ENCODE results near the gene USP10.
A peak's percentile ranks its signal among the peaks of the same experiment; 100 is the strongest.

The USP10 gene

DNA sequence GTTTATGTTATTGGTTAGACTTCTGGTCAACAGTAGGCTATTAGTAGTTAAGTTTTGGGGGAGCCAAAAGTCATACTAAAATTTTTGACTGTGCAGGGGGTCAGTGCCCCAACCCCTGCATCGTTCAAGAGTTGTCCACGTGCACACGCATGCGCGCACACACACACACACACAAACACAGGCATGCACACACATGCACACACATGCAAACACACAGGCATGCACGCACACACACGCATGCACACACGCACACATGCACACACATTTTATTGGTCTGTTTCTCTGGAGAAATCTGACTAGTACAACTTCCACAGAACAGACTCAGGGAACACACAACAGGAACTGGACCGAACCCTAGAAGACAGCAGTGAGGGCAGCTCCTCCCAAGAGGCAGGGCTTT, 24.4 kb upstream of the USP10 start:
- no peaks in the 10 kb centered on the region for H3K9me3 ChIP-seq (ENCODE audit: control insufficient read depth, insufficient read depth, low read length)
- DNase-seq (ENCODE audit: low read depth, low spot score) = no peak
- no peaks in the 10 kb centered on the region for H3K36me3 ChIP-seq (ENCODE audit: control insufficient read depth, insufficient read depth, low read length)
- H3K4me3 ChIP-seq (ENCODE audit: low read length) = no peak overlapping the region
- no CpG with 5 or more reads among the region's 9 CpGs for WGBS (ENCODE audit: insufficient coverage, insufficient read length)
- no peak overlapping the region for H3K27ac ChIP-seq (ENCODE audit: low read length)
- H3K27me3 ChIP-seq (ENCODE audit: control insufficient read depth, insufficient read depth, low read length) = no peaks in the 10 kb centered on the region
- H3K4me1 ChIP-seq (ENCODE audit: control insufficient read depth, insufficient read depth, low read length) = no peaks in the 10 kb centered on the region

DNA sequence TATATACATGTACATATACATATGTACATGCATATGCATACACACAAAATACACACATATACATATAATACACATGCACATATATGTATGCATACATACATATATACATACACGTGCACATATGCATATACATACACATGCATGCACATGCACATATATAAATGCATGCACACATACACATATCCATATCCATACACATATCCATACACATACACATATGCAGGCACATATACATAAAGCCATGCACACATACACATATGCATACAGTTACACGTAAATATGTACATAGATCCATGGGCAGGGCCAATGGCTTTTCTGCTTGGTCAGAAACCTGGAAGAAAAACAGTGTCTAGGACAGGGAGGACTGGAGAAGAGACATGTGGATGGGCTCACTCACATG, 23.9 kb upstream of the USP10 start:
- no peaks in the 10 kb centered on the region for H3K36me3 ChIP-seq (ENCODE audit: control insufficient read depth, insufficient read depth, low read length)
- no peaks in the 10 kb centered on the region for H3K27me3 ChIP-seq (ENCODE audit: control insufficient read depth, insufficient read depth, low read length)
- H3K9me3 ChIP-seq (ENCODE audit: control insufficient read depth, insufficient read depth, low read length) = no peaks in the 10 kb centered on the region
- no peak overlapping the region for H3K27ac ChIP-seq (ENCODE audit: low read length)
- no CpG with 5 or more reads among the region's 2 CpGs for WGBS (ENCODE audit: insufficient coverage, insufficient read length)
- no peak for DNase-seq (ENCODE audit: low read depth, low spot score)
- H3K4me1 ChIP-seq (ENCODE audit: control insufficient read depth, insufficient read depth, low read length) = no peaks in the 10 kb centered on the region
- no peak overlapping the region for H3K4me3 ChIP-seq (ENCODE audit: low read length)

DNA sequence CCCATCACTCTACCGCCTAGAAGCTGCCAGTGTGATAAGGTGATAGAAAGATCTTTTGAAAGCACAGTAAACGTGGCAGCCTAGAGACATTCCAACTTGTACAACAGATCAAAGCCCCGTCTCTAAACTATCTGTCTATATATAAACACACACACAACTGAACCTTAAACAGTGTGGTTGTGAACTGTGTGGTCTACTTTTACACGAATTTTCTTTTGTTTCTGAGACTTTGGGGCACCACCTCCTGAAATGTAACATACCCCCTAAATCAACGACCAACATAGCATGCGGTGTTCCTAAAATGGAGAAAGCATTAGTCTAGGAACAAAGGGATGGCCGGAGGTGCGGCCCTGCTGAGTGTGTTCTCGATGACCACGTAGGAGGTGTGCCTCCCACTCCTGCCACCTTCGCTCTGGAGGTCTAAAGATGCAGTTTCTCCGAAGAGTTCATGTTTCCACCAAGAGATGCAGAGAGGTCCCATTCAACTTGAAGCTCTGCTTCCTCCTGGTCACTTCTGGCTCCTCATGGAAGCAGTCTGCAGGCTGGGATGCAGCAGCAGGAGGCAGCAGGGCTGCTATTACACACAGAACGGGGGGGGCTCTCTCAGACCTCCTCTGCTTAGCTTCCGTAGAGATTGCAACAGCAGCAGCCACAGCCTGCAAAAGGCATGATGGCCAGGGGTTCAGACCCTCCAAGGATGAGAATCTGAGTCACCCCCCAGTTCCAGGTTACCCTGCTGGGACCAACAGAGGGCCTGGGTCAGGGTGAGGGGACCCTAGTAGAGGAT, 22.6 kb upstream of the USP10 start:
- no CpG with 5 or more reads among the region's 14 CpGs for WGBS (ENCODE audit: insufficient coverage, insufficient read length)
- H3K9me3 ChIP-seq (ENCODE audit: control insufficient read depth, insufficient read depth, low read length) = no peaks in the 10 kb centered on the region
- no peak for DNase-seq (ENCODE audit: low read depth, low spot score)
- no peak overlapping the region for H3K4me3 ChIP-seq (ENCODE audit: low read length)
- H3K36me3 ChIP-seq (ENCODE audit: control insufficient read depth, insufficient read depth, low read length) = no peaks in the 10 kb centered on the region
- H3K27ac ChIP-seq (ENCODE audit: low read length) = no peak overlapping the region
- no peaks in the 10 kb centered on the region for H3K4me1 ChIP-seq (ENCODE audit: control insufficient read depth, insufficient read depth, low read length)
- H3K27me3 ChIP-seq (ENCODE audit: control insufficient read depth, insufficient read depth, low read length) = no peaks in the 10 kb centered on the region

DNA sequence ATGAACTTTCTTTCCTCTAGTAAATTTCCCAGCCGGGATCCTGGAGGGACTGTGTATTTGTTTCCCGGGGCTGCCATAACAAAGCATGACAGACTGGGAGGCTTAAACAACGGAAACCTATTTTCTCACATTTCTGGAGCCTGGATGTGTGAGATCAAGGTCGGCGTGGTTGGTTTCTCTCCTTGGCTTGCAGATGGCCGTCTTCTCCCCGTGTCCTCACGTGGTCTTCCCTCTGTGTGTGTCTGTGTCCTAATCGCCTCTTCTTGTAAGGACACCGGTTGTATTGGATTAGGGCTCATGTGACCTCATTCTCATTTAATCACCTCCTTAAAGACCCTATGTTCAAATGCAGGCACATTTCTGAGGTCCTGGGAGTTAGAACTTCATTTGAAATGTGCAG, 22.0 kb upstream of the USP10 start:
- Histone ChIP-seq H3K36me3 (ENCODE audit: control insufficient read depth, insufficient read depth, low read length) (no peaks in the 10 kb centered on the region), H3K9me3 (ENCODE audit: control insufficient read depth, insufficient read depth, low read length) (no peaks in the 10 kb centered on the region), H3K27ac (ENCODE audit: low read length) (no peak overlapping the region), H3K4me1 (ENCODE audit: control insufficient read depth, insufficient read depth, low read length) (no peaks in the 10 kb centered on the region), H3K27me3 (ENCODE audit: control insufficient read depth, insufficient read depth, low read length) (no peaks in the 10 kb centered on the region), H3K4me3 (ENCODE audit: low read length) (no peak overlapping the region)
- no CpG with 5 or more reads among the region's 10 CpGs for WGBS (ENCODE audit: insufficient coverage, insufficient read length)
- DNase-seq (ENCODE audit: low read depth, low spot score) = no peak

DNA sequence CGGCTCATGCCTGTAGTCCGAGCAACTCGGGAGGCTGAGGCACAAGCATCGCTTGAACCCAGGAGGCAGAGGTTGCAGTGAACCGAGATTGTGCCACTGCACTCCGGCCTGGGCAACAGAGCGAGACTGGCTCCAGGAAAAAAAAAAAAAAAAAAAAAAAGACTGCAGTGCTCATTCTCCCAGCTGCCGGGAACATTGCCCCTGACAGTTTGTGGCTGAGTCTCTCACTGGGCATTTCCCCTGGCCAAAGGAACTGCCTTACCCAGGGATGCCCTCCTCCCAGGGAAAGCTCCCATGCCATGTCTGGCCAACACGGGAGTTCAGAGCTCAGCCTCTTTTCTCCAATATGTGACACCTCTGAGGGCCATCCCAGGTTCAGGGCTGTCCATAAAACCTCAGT, 21.3 kb upstream of the USP10 start:
- Histone ChIP-seq H3K9me3 (ENCODE audit: control insufficient read depth, insufficient read depth, low read length) (no peaks in the 10 kb centered on the region), H3K27ac (ENCODE audit: low read length) (no peak overlapping the region), H3K36me3 (ENCODE audit: control insufficient read depth, insufficient read depth, low read length) (no peaks in the 10 kb centered on the region), H3K27me3 (ENCODE audit: control insufficient read depth, insufficient read depth, low read length) (no peaks in the 10 kb centered on the region), H3K4me1 (ENCODE audit: control insufficient read depth, insufficient read depth, low read length) (no peaks in the 10 kb centered on the region), H3K4me3 (ENCODE audit: low read length) (no peak overlapping the region)
- no peak for DNase-seq (ENCODE audit: low read depth, low spot score)
- no CpG with 5 or more reads among the region's 9 CpGs for WGBS (ENCODE audit: insufficient coverage, insufficient read length)

DNA sequence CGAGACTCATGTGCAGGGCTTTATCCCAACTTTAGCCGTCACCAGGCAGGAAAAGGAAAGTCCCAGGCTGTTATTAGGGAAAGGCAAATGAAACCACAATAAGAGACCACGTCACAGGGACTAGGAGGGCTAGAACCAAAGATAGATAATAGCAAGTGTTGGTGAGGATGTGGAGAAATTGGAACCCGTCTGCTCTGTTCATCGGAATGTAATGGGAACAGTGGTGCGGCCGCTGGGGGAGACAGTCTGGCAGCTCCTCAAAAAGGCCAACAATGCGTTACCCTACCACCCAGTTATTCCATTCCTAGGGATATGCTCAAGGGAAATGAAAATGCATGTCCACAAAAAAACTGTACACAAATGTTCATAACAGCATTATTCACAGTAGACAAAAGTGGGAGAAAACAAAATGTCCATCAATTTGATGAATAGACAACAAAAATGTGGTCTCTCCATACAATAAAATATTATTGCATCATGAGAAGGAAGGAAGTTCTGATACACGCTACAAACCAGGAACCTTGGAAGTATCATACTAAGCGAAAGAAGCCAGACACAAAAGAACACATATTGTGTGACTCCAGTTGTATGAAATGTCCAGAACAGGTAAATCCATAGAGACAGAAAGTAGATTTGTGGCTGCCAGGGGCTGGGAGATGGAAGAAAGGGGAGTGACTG, 19.5 kb upstream of the USP10 start:
- H3K4me3 ChIP-seq (ENCODE audit: low read length) = no peak overlapping the region
- no peaks in the 10 kb centered on the region for H3K27me3 ChIP-seq (ENCODE audit: control insufficient read depth, insufficient read depth, low read length)

DNA sequence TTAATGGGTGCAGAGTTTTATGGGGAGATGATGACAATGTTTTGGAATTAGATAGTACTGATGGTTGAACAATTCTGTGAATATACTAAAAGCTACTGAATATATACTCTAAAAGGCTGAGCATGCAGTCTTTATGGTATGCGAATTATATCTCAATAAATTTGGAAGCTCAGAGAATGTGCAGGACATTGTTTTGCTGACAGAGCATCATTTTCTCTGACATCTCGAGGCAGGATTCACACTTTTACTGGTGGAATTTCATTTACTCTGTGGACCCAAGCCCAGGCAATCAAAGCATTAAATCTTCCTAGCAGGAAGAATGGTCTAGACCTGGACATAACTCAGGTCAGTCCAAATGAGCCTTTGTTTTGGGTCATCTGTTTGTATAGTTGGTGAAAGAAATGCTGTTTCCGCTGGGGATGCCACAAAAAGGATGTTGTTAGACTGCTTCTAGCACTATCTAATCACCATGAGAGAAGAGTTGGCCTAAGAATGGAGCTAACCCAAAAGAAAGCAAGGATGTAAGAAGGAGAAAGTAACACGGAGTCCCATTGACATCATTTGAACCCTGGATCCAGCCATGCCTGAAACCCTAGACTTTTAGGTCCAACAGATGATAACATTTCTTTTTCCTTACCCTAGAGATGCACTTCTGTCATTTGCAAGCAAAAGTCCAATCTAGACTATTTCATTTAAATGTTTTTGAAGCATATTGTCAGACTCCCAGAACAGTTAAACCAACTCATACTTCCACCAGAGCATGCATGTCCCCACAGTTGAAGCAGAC, 18.8 kb upstream of the USP10 start:
- Histone ChIP-seq H3K9me3 (ENCODE audit: control insufficient read depth, insufficient read depth, low read length) (no peaks in the 10 kb centered on the region), H3K4me1 (ENCODE audit: control insufficient read depth, insufficient read depth, low read length) (peaks cover 2% of the 10 kb centered on the region; the same call in 1 of the 2 replicates), H3K27ac (ENCODE audit: low read length) (no peak overlapping the region), H3K27me3 (ENCODE audit: control insufficient read depth, insufficient read depth, low read length) (no peaks in the 10 kb centered on the region), H3K36me3 (ENCODE audit: control insufficient read depth, insufficient read depth, low read length) (no peaks in the 10 kb centered on the region), H3K4me3 (ENCODE audit: low read length) (no peak overlapping the region)
- no CpG with 5 or more reads among the region's 4 CpGs for WGBS (ENCODE audit: insufficient coverage, insufficient read length)
- DNase-seq (ENCODE audit: low read depth, low spot score) = no peak

More for the DNA sequence above, 19.5 kb upstream of the USP10 start:
- H3K9me3 ChIP-seq (ENCODE audit: control insufficient read depth, insufficient read depth, low read length) = no peaks in the 10 kb centered on the region
- no peak for DNase-seq (ENCODE audit: low read depth, low spot score)
- H3K4me1 ChIP-seq (ENCODE audit: control insufficient read depth, insufficient read depth, low read length) = peaks cover 2% of the 10 kb centered on the region; the same call in 1 of the 2 replicates
- no peaks in the 10 kb centered on the region for H3K36me3 ChIP-seq (ENCODE audit: control insufficient read depth, insufficient read depth, low read length)
- WGBS (ENCODE audit: insufficient coverage, insufficient read length) = no CpG with 5 or more reads among the region's 10 CpGs
- H3K27ac ChIP-seq (ENCODE audit: low read length) = no peak overlapping the region

DNA sequence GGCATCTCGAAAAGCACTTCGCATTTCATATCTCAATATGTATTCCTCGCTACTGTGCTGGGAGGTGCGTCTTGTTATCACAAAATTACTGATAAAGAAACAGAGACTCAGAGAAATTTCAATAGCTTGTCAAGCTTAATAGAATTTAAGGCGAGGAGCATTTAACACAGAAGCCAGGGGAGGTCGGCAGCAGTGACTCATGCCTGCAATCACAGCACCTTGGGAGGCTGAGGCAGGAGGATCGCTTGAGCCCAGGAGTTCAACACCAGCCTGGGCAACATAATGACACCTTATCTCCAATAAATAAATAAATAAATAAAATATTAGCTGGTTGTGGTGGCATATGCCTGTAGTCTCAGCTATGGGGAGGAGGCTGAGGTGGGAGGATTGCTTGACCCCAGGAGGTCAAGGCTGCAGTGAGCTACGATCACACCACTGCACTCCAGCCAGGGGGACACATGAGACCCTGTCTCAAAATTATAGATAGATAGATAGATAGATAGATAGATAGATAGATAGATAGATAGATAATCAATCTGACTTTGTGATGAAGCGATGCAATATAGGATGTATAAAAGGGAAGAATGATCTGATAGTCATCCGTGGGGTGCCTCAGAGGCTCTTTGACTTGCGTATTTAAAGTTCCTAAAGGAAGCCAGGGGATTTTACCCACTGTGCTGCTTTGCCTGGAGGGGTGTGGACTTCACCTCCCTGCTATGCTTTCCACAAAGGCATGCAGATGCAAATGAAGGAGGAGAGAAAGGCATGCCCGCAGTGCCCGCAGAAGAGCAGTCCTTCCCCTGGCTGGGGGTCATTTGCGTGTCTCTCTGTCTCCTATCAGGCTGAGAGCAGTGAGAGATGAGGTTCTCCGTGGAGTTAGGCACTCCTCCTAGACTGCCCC, 15.9 kb upstream of the USP10 start:
- Histone ChIP-seq H3K4me3 (ENCODE audit: low read length) (no peak overlapping the region), H3K27me3 (ENCODE audit: control insufficient read depth, insufficient read depth, low read length) (no peaks in the 10 kb centered on the region), H3K4me1 (ENCODE audit: control insufficient read depth, insufficient read depth, low read length) (peaks cover 2% of the 10 kb centered on the region; the same call in 1 of the 2 replicates), H3K27ac (ENCODE audit: low read length) (no peak overlapping the region), H3K36me3 (ENCODE audit: control insufficient read depth, insufficient read depth, low read length) (no peaks in the 10 kb centered on the region), H3K9me3 (ENCODE audit: control insufficient read depth, insufficient read depth, low read length) (no peaks in the 10 kb centered on the region)
- peak; percentile 22 for DNase-seq (ENCODE audit: low read depth, low spot score)
- no CpG with 5 or more reads among the region's 15 CpGs for WGBS (ENCODE audit: insufficient coverage, insufficient read length)

DNA sequence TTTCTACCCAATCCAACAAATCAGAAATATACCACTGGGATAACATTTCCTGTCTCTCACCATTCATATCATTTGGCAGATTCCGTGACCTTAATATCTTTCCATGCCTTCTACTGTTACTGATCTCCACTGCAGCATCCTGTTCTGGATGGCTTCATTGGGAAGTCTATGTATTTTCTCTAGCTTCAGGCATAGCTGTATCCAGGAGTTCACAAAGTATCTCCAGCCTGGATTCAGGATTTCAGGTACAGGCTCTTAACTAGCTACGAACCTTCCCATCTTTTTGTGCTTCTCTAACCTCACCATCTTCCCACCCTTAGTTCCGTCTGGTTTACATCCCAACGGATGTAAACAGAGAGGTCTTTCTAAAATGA, 15.2 kb upstream of the USP10 start:
- no CpG with 5 or more reads among the region's 4 CpGs for WGBS (ENCODE audit: insufficient coverage, insufficient read length)
- Histone ChIP-seq H3K27ac (ENCODE audit: low read length) (no peak overlapping the region), H3K4me1 (ENCODE audit: control insufficient read depth, insufficient read depth, low read length) (peaks cover 2% of the 10 kb centered on the region; the same call in 1 of the 2 replicates), H3K36me3 (ENCODE audit: control insufficient read depth, insufficient read depth, low read length) (no peaks in the 10 kb centered on the region), H3K9me3 (ENCODE audit: control insufficient read depth, insufficient read depth, low read length) (no peaks in the 10 kb centered on the region), H3K4me3 (ENCODE audit: low read length) (no peak overlapping the region), H3K27me3 (ENCODE audit: control insufficient read depth, insufficient read depth, low read length) (no peaks in the 10 kb centered on the region)
- no peak for DNase-seq (ENCODE audit: low read depth, low spot score)

DNA sequence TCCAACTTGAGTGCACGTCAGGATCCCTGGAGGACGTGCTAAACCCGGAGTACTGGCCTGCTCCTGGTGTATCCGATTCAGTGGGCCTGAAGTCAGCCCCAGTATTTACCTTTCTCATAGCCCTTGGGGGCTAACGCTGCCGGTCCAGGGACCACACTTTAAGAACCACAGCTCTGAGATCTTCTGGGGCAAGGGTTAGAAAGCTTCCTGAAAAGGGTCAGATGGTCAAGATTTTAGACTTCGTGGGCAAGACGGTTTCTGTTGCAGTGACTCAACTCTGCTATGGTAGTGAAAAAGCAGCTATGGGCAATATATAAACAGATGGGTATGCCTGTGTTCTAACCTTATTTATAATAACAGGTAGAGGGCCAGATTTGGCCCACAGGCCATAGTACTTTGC, 14.6 kb upstream of the USP10 start:
- no CpG with 5 or more reads among the region's 8 CpGs for WGBS (ENCODE audit: insufficient coverage, insufficient read length)
- Histone ChIP-seq H3K9me3 (ENCODE audit: control insufficient read depth, insufficient read depth, low read length) (no peaks in the 10 kb centered on the region), H3K27ac (ENCODE audit: low read length) (no peak overlapping the region), H3K4me1 (ENCODE audit: control insufficient read depth, insufficient read depth, low read length) (peaks cover 2% of the 10 kb centered on the region; the same call in 1 of the 2 replicates), H3K36me3 (ENCODE audit: control insufficient read depth, insufficient read depth, low read length) (no peaks in the 10 kb centered on the region), H3K4me3 (ENCODE audit: low read length) (no peak overlapping the region), H3K27me3 (ENCODE audit: control insufficient read depth, insufficient read depth, low read length) (no peaks in the 10 kb centered on the region)
- no peak for DNase-seq (ENCODE audit: low read depth, low spot score)
